ENCODE results near the gene IGFL4.

IGFL4 gene

GRCh38 chr19:46077815-46078167 lies 37.0 kb upstream of the IGFL4 start:
- no peak overlapping the region for H3K27ac ChIP-seq (ENCODE audit: low read depth, low read length, severe bottlenecking)
- no peaks in the 10 kb centered on the region for H3K9me3 ChIP-seq (ENCODE audit: control insufficient read depth, low read length)
- H3K4me1 ChIP-seq (ENCODE audit: control insufficient read depth, insufficient read depth, low read length, poor library complexity, severe bottlenecking) = peaks cover 14% of the 10 kb centered on the region
- no peaks in the 10 kb centered on the region for H3K36me3 ChIP-seq (ENCODE audit: control insufficient read depth, insufficient read depth, low read length)
- no peak overlapping the region for H3K4me3 ChIP-seq (ENCODE audit: extremely low read depth, insufficient read depth, low read length, poor library complexity, severe bottlenecking)
- no CpG with 5 or more reads among the region's 6 CpGs for WGBS, 2 experiments (ENCODE audit: insufficient coverage in 2 of 2)

- Histone ChIP-seq H3K36me3 (ENCODE audit: control insufficient read depth, insufficient read depth, low read length) (no peaks in the 10 kb centered on the region), H3K4me3 (ENCODE audit: extremely low read depth, insufficient read depth, low read length, poor library complexity, severe bottlenecking) (peak overlapping the region; percentile 33), H3K9me3 (ENCODE audit: control insufficient read depth, low read length) (no peaks in the 10 kb centered on the region), H3K4me1 (ENCODE audit: control insufficient read depth, insufficient read depth, low read length, poor library complexity, severe bottlenecking) (peaks cover 9% of the 10 kb centered on the region), H3K27ac (ENCODE audit: low read depth, low read length, severe bottlenecking) (no peak overlapping the region)
- 3% methylated on average over 37 to 45 of the region's 50 CpGs for WGBS, 2 experiments (ENCODE audit: insufficient coverage in 2 of 2)
These were observed 36.4 kb upstream of the IGFL4 start for GRCh38 chr19:46076951-46077814.

- Histone ChIP-seq H3K27ac (ENCODE audit: low read depth, low read length, severe bottlenecking) (no peak overlapping the region), H3K4me1 (ENCODE audit: control insufficient read depth, insufficient read depth, low read length, poor library complexity, severe bottlenecking) (peaks cover 9% of the 10 kb centered on the region), H3K9me3 (ENCODE audit: control insufficient read depth, low read length) (no peaks in the 10 kb centered on the region), H3K4me3 (ENCODE audit: extremely low read depth, insufficient read depth, low read length, poor library complexity, severe bottlenecking) (no peak overlapping the region), H3K36me3 (ENCODE audit: control insufficient read depth, insufficient read depth, low read length) (no peaks in the 10 kb centered on the region)
- 36 to 50% methylated on average over 3 to 4 of the region's 9 CpGs for WGBS, 2 experiments (ENCODE audit: insufficient coverage in 2 of 2)
These were observed 35.5 kb upstream of the IGFL4 start for GRCh38 chr19:46076031-46076880.

GRCh38 chr19:46073268-46073922 lies 32.6 kb upstream of the IGFL4 start:
- WGBS, 2 experiments (ENCODE audit: insufficient coverage in 2 of 2) = 75 to 100% methylated on average over 1 to 3 of the region's 3 CpGs
- Histone ChIP-seq H3K9me3 (ENCODE audit: control insufficient read depth, low read length) (no peaks in the 10 kb centered on the region), H3K27ac (ENCODE audit: low read depth, low read length, severe bottlenecking) (no peak overlapping the region), H3K4me1 (ENCODE audit: control insufficient read depth, insufficient read depth, low read length, poor library complexity, severe bottlenecking) (peaks cover 8% of the 10 kb centered on the region), H3K4me3 (ENCODE audit: extremely low read depth, insufficient read depth, low read length, poor library complexity, severe bottlenecking) (no peak overlapping the region), H3K36me3 (ENCODE audit: control insufficient read depth, insufficient read depth, low read length) (no peaks in the 10 kb centered on the region)

- Histone ChIP-seq H3K9me3 (ENCODE audit: control insufficient read depth, low read length) (no peaks in the 10 kb centered on the region), H3K4me1 (ENCODE audit: control insufficient read depth, insufficient read depth, low read length, poor library complexity, severe bottlenecking) (peaks cover 8% of the 10 kb centered on the region), H3K27ac (ENCODE audit: low read depth, low read length, severe bottlenecking) (no peak overlapping the region), H3K36me3 (ENCODE audit: control insufficient read depth, insufficient read depth, low read length) (no peaks in the 10 kb centered on the region), H3K4me3 (ENCODE audit: extremely low read depth, insufficient read depth, low read length, poor library complexity, severe bottlenecking) (no peak overlapping the region)
- 63 to 88% methylated on average over 4 to 5 of the region's 6 CpGs for WGBS, 2 experiments (ENCODE audit: insufficient coverage in 2 of 2)
These were observed 29.1 kb upstream of the IGFL4 start for GRCh38 chr19:46069806-46070341.

GRCh38 chr19:46068345-46069258 lies 27.8 kb upstream of the IGFL4 start:
- 88 to 90% methylated on average over 9 to 10 of the region's 12 CpGs for WGBS, 2 experiments (ENCODE audit: insufficient coverage in 2 of 2)
- Histone ChIP-seq H3K4me1 (ENCODE audit: control insufficient read depth, insufficient read depth, low read length, poor library complexity, severe bottlenecking) (peaks cover 8% of the 10 kb centered on the region), H3K27ac (ENCODE audit: low read depth, low read length, severe bottlenecking) (peak overlapping the region; percentile 2), H3K9me3 (ENCODE audit: control insufficient read depth, low read length) (no peaks in the 10 kb centered on the region), H3K4me3 (ENCODE audit: extremely low read depth, insufficient read depth, low read length, poor library complexity, severe bottlenecking) (no peak overlapping the region), H3K36me3 (ENCODE audit: control insufficient read depth, insufficient read depth, low read length) (no peaks in the 10 kb centered on the region)

- Histone ChIP-seq H3K9me3 (ENCODE audit: control insufficient read depth, low read length) (no peaks in the 10 kb centered on the region), H3K4me3 (ENCODE audit: extremely low read depth, insufficient read depth, low read length, poor library complexity, severe bottlenecking) (no peak overlapping the region), H3K4me1 (ENCODE audit: control insufficient read depth, insufficient read depth, low read length, poor library complexity, severe bottlenecking) (peaks cover 8% of the 10 kb centered on the region), H3K27ac (ENCODE audit: low read depth, low read length, severe bottlenecking) (no peak overlapping the region), H3K36me3 (ENCODE audit: control insufficient read depth, insufficient read depth, low read length) (no peaks in the 10 kb centered on the region)
- 83% methylated on average over 1 of the region's 1 CpG for WGBS, 2 experiments (ENCODE audit: insufficient coverage in 2 of 2)
These were observed 26.9 kb upstream of the IGFL4 start for GRCh38 chr19:46067691-46068090.

GRCh38 chr19:46066471-46066870 lies 25.7 kb upstream of the IGFL4 start:
- Histone ChIP-seq H3K4me1 (ENCODE audit: control insufficient read depth, insufficient read depth, low read length, poor library complexity, severe bottlenecking) (peaks cover 8% of the 10 kb centered on the region), H3K27ac (ENCODE audit: low read depth, low read length, severe bottlenecking) (no peak overlapping the region), H3K4me3 (ENCODE audit: extremely low read depth, insufficient read depth, low read length, poor library complexity, severe bottlenecking) (no peak overlapping the region), H3K36me3 (ENCODE audit: control insufficient read depth, insufficient read depth, low read length) (no peaks in the 10 kb centered on the region), H3K9me3 (ENCODE audit: control insufficient read depth, low read length) (peaks cover 6% of the 10 kb centered on the region)
- 83% methylated on average over 1 of the region's 1 CpG; no CpG with 5 or more reads in 1 of the 2 experiments for WGBS, 2 experiments (ENCODE audit: insufficient coverage in 2 of 2)

- Histone ChIP-seq H3K4me3 (ENCODE audit: extremely low read depth, insufficient read depth, low read length, poor library complexity, severe bottlenecking) (no peak overlapping the region), H3K4me1 (ENCODE audit: control insufficient read depth, insufficient read depth, low read length, poor library complexity, severe bottlenecking) (peaks cover 8% of the 10 kb centered on the region), H3K27ac (ENCODE audit: low read depth, low read length, severe bottlenecking) (no peak overlapping the region), H3K9me3 (ENCODE audit: control insufficient read depth, low read length) (peaks cover 13% of the 10 kb centered on the region), H3K36me3 (ENCODE audit: control insufficient read depth, insufficient read depth, low read length) (no peaks in the 10 kb centered on the region)
- 82 to 87% methylated on average over 6 to 7 of the region's 7 CpGs for WGBS, 2 experiments (ENCODE audit: insufficient coverage in 2 of 2)
These were observed 24.8 kb upstream of the IGFL4 start for GRCh38 chr19:46065486-46066071.
